WTC11 (cell line): ENCODE results near the gene CARS1. TPM values are rescaled to one million over a fixed set of nuclear protein-coding genes. Genes with fewer than 3 reads are reported as not detected.

ENCODE experiments used
- ATAC-seq: fragments of 200-7000 bp; cut with Tn5 transposase; 2 replicates; pipeline ENCODE4 v1.10.0; 2021; ENCODE audit warnings: mild to moderate bottlenecking, moderate library complexity
- CTCF ChIA-PET: fragments of 300-600 bp; sonication (Branson Sonifier 250); formaldehyde crosslinking; loops from one replicate; lab custom pipeline; 2021; ENCODE audit warnings: antibody characterized with exemption; lab: Charles Lee
- POLR2A ChIA-PET: fragments of 350-600 bp; sonication (Branson Sonifier 250); formaldehyde crosslinking; loops from one replicate; lab custom pipeline; 2021; ENCODE audit warnings: antibody characterized with exemption; lab: Charles Lee
- DNase-seq: peaks from one replicate; pipeline ENCODE4 v3.0.0; 2021; ENCODE audit warnings: low spot score
- H3K27ac Mint-ChIP-seq: 2 replicates; pipeline ENCODE4 v1.8.0; 2021; ENCODE audit warnings: mixed read lengths
- H3K27me3 Mint-ChIP-seq: 2 replicates; pipeline ENCODE4 v1.8.0; 2021; ENCODE audit warnings: low read depth, mild to moderate bottlenecking, moderate library complexity, mixed read lengths
- H3K36me3 Mint-ChIP-seq: 2 replicates; pipeline ENCODE4 v1.8.0; 2021; ENCODE audit warnings: mixed read lengths
- H3K4me1 Mint-ChIP-seq: 2 replicates; pipeline ENCODE4 v1.8.0; 2022; ENCODE audit warnings: mixed read lengths
- H3K4me3 Mint-ChIP-seq: 2 replicates; pipeline ENCODE4 v1.8.0; 2021; ENCODE audit warnings: mild to moderate bottlenecking, moderate library complexity, mixed read lengths
- H3K9me3 Mint-ChIP-seq: 2 replicates; pipeline ENCODE4 v1.8.0; 2021; ENCODE audit warnings: mixed read lengths
- AFF4 ChIP-seq: sonication (generic); formaldehyde crosslinking; IDR thresholded peaks from 2 replicates; pipeline ENCODE4 v1.8.1; 2023; ENCODE audit warnings: mild to moderate bottlenecking, missing genetic modification reagents, borderline replicate concordance
- ARID4B ChIP-seq: sonication (generic); formaldehyde crosslinking; IDR thresholded peaks from 2 replicates; pipeline ENCODE4 v1.8.0; 2023; ENCODE audit warnings: missing genetic modification reagents, mild to moderate bottlenecking, borderline replicate concordance
- E2F5 ChIP-seq: sonication (generic); formaldehyde crosslinking; IDR thresholded peaks from 2 replicates; pipeline ENCODE4 v1.8.1; 2022; ENCODE audit warnings: mild to moderate bottlenecking, moderate library complexity, missing genetic modification reagents
- ETV6 ChIP-seq: sonication (generic); formaldehyde crosslinking; IDR thresholded peaks from 2 replicates; pipeline ENCODE4 v1.8.1; 2022; ENCODE audit warnings: mild to moderate bottlenecking, missing genetic modification reagents
- GTF2I ChIP-seq: fragments of 250-450 bp; sonication (Bioruptor Pico); conservative IDR thresholded peaks from 2 replicates; pipeline ENCODE4 v1.4.0; 2021; ENCODE audit warnings: mild to moderate bottlenecking
- HMGA2 ChIP-seq: fragments of 250-450 bp; sonication (Bioruptor Pico); IDR thresholded peaks from 2 replicates; pipeline ENCODE4 v1.4.0; 2021; ENCODE audit warnings: mild to moderate bottlenecking, moderate library complexity
- HMGXB4 ChIP-seq: sonication (generic); formaldehyde crosslinking; IDR thresholded peaks from 2 replicates; pipeline ENCODE4 v1.8.1; 2023; ENCODE audit warnings: mild to moderate bottlenecking, moderate library complexity, missing genetic modification reagents
- NR1H2 ChIP-seq: sonication (generic); formaldehyde crosslinking; IDR thresholded peaks from 2 replicates; pipeline ENCODE4 v1.9.0; 2021; ENCODE audit warnings: mild to moderate bottlenecking, moderate library complexity, missing genetic modification reagents
- PRRX2 ChIP-seq: fragments of 250-450 bp; sonication (Bioruptor Pico); IDR thresholded peaks from 2 replicates; pipeline ENCODE4 v1.8.0; 2021; ENCODE audit warnings: mild to moderate bottlenecking
- TEAD1 ChIP-seq: sonication (generic); formaldehyde crosslinking; IDR thresholded peaks from 2 replicates; pipeline ENCODE4 v1.8.0; 2022; ENCODE audit warnings: mild to moderate bottlenecking, missing genetic modification reagents
- USF2 ChIP-seq: sonication (generic); formaldehyde crosslinking; IDR thresholded peaks from 2 replicates; pipeline ENCODE4 v1.8.1; 2023; ENCODE audit warnings: mild to moderate bottlenecking, missing genetic modification reagents, moderate library complexity
- ZNF263 ChIP-seq: sonication (generic); formaldehyde crosslinking; IDR thresholded peaks from 2 replicates; pipeline ENCODE4 v1.8.1; 2022; ENCODE audit warnings: low read depth, mild to moderate bottlenecking, moderate library complexity, missing genetic modification reagents
- ZNF423 ChIP-seq: fragments of 250-450 bp; sonication (Bioruptor Pico); IDR thresholded peaks from 2 replicates; pipeline ENCODE4 v2.1.2; 2022; ENCODE audit warnings: mild to moderate bottlenecking, moderate library complexity
- ZNF425 ChIP-seq: fragments of 250-450 bp; sonication (Bioruptor Pico); conservative IDR thresholded peaks from 2 replicates; pipeline ENCODE4 v1.9.0; 2021; ENCODE audit warnings: mild to moderate bottlenecking
- total RNA-seq: library from RNA; stranded (reverse); gene quantifications from 3 replicates; pipeline ENCODE4 v1.2.3, GENCODE V29; 2021

CARS1 gene
- total RNA-seq, 1 experiment from 2014 or later: 92.0 TPM

GRCh38 chr11:3011891-3012885, 45.0 kb downstream of the CARS1 start:
- no peak for DNase-seq
- ChIA-PET POLR2A (interaction anchor here (0.7 kb wide), 1 partner anchor 43 kb away, joined by 7 read pairs; no protein-coding TSS in a partner anchor), CTCF (interaction anchor here (1.2 kb wide), 1 partner anchor 83 kb away, joined by 5 read pairs; the partner anchor contains the start of gene PHLDA2)
- Mint-ChIP-seq H3K27me3 (no peaks in the 10 kb centered on the region), H3K36me3 (peaks cover 55% of the 10 kb centered on the region), H3K27ac (no peak overlapping the region), H3K9me3 (no peaks in the 10 kb centered on the region)
- TF ChIP-seq ZNF263 (no peak), AFF4 (CRISPR knock-in tag) (no peak), ZNF423 (CRISPR knock-in tag) (no peak), ZNF425 (no peak), ETV6 (CRISPR knock-in tag) (no peak), NR1H2 (no peak), HMGXB4 (CRISPR knock-in tag) (no peak), USF2 (CRISPR knock-in tag) (no peak), PRRX2 (CRISPR knock-in tag) (no peak), GTF2I (CRISPR knock-in tag) (no peak), TEAD1 (CRISPR knock-in tag) (no peak), E2F5 (CRISPR knock-in tag) (no peak), HMGA2 (CRISPR knock-in tag) (no peak), ARID4B (CRISPR knock-in tag) (no peak)
- TF ChIP-seq, all 79 proteins: peak for 0
- Mint-ChIP-seq H3K4me1 (no peaks in the 10 kb centered on the region), H3K4me3 (no peak overlapping the region)
- ATAC-seq: no peak
